Esophagus muscularis mucosa (tissue), 4 donors: Measurements from ENCODE around the gene MUSTN1.

ENCODE experiments used
- CTCF ChIP-seq, 3 experiments: fragments of 200-600 bp in 2 of 3; fragments of 450-650 bp in 1 of 3; sonication (generic) in 2 of 3; IDR thresholded peaks; one replicate each; pipeline ENCODE4 v1.5.1; 2017 to 2019; ENCODE audit warnings: antibody characterized with exemption in 3 of 3, mild to moderate bottlenecking in 2 of 3, moderate library complexity in 1 of 3
- EP300 ChIP-seq: sonication (generic); formaldehyde crosslinking; IDR thresholded peaks from one replicate; pipeline ENCODE4 v1.6.1; 2017; ENCODE audit warnings: antibody characterized with exemption
- POLR2A ChIP-seq: fragments of 450-650 bp; IDR thresholded peaks from one replicate; pipeline ENCODE4 v1.6.1; 2017; ENCODE audit warnings: antibody characterized with exemption, moderate library complexity, mild to moderate bottlenecking, low read depth
- POLR2AphosphoS5 ChIP-seq, 2 donors: sonication (generic); formaldehyde crosslinking; IDR thresholded peaks; one replicate each; pipeline ENCODE4 v1.6.1; 2017; ENCODE audit warnings: antibody characterized with exemption in 2 of 2

- TF ChIP-seq POLR2AphosphoS5 (IDR thresholded peaks at IDR 0.05) (no peak), CTCF (IDR thresholded peaks at IDR 0.05) (no peak), EP300 (no peak), POLR2A (no peak)
Observed at GRCh38 chr3:52839268-52839575, 4.4 kb upstream of the MUSTN1 start.
